ENCODE data around the gene SLC66A1. TPM values are rescaled to one million over a fixed set of nuclear protein-coding genes. Genes with fewer than 3 reads are reported as not detected.
A peak's percentile ranks its signal among the peaks of the same experiment; 100 is the strongest.

SLC66A1 gene
- total RNA-seq, 1 experiment from 2014 or later: 22.5 TPM

DNA sequence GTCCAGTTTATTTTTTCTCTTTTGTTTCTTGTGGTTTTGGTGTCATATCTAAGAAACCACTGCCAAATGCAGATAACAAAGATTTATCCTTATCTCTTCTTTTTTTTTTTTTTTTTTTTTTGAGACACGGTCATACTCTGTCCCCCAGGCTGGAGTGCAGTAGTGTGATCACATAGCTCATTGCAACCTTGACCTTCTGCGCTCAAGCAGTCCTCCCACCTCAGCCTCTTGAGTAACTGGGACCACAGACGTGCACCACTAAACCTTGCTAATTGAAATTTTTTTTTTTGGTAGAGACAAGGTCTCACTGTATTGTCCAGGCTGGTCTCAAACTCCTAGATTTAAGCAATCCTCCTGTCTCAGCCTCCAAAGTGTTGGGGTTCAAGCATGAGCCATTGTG, 8.9 kb downstream of the SLC66A1 start:
- Histone ChIP-seq H3K9me3 (ENCODE audit: control insufficient read depth, low read depth, low read length) (no peaks in the 10 kb centered on the region), H3K9ac (ENCODE audit: extremely low read depth, insufficient read length, low read length) (no peak overlapping the region), H4K8ac (replicated peaks; ENCODE audit: insufficient read length, low read depth, low read length) (no peak overlapping the region), H2AFZ (ENCODE audit: low read length) (no peak overlapping the region), H3K23ac (ENCODE audit: insufficient read length, low read depth, low read length) (no peak overlapping the region), H3K18ac (ENCODE audit: insufficient read length, low read depth, low read length) (no peak overlapping the region), H3K56ac (ENCODE audit: insufficient read length, low read depth, low read length) (no peak overlapping the region), H2BK20ac (ENCODE audit: low read depth, low read length, poor library complexity, severe bottlenecking) (no peak overlapping the region), H3T11ph (ENCODE audit: low read length) (no peak overlapping the region), H3K4me1 (ENCODE audit: insufficient read depth, low read length) (no peaks in the 10 kb centered on the region), H3K27ac (ENCODE audit: insufficient read length, low read depth, low read length) (no peak overlapping the region), H2AK5ac (ENCODE audit: insufficient read length, low read length) (no peak overlapping the region), H2BK15ac (ENCODE audit: low read depth, low read length) (no peak overlapping the region), H3K23me2 (ENCODE audit: insufficient read length, low read depth, low read length, poor library complexity, severe bottlenecking) (no peaks in the 10 kb centered on the region), H3K27me3 (ENCODE audit: insufficient read depth, low read length) (no peaks in the 10 kb centered on the region), H3K79me1 (ENCODE audit: insufficient read depth, low read depth, low read length, poor library complexity, severe bottlenecking) (no peaks in the 10 kb centered on the region), H2BK12ac (ENCODE audit: insufficient read length, low read depth, low read length) (no peak overlapping the region), H4K91ac (ENCODE audit: insufficient read length, low read depth, low read length) (no peak overlapping the region), H3K4me2 (ENCODE audit: insufficient read depth, insufficient read length, low read length) (no peak overlapping the region), H3K79me2 (ENCODE audit: insufficient read depth, low read length) (no peaks in the 10 kb centered on the region), H3K14ac (ENCODE audit: insufficient read depth, low read length) (no peak overlapping the region), H2BK5ac (ENCODE audit: insufficient read length, low read length) (no peak overlapping the region), H2BK120ac (ENCODE audit: low read depth, low read length, poor library complexity, severe bottlenecking) (no peak overlapping the region), H4K20me1 (ENCODE audit: control insufficient read depth, insufficient read depth, insufficient read length) (no peaks in the 10 kb centered on the region), H4K5ac (ENCODE audit: insufficient read length, low read depth, low read length) (no peak overlapping the region), H3K4ac (ENCODE audit: low read depth, low read length) (no peak overlapping the region)
- WGBS (ENCODE audit: extremely low coverage, insufficient read length, low lambda C conversion rate): no CpG with 5 or more reads among the region's 3 CpGs
- TF ChIP-seq, protein P1, sequence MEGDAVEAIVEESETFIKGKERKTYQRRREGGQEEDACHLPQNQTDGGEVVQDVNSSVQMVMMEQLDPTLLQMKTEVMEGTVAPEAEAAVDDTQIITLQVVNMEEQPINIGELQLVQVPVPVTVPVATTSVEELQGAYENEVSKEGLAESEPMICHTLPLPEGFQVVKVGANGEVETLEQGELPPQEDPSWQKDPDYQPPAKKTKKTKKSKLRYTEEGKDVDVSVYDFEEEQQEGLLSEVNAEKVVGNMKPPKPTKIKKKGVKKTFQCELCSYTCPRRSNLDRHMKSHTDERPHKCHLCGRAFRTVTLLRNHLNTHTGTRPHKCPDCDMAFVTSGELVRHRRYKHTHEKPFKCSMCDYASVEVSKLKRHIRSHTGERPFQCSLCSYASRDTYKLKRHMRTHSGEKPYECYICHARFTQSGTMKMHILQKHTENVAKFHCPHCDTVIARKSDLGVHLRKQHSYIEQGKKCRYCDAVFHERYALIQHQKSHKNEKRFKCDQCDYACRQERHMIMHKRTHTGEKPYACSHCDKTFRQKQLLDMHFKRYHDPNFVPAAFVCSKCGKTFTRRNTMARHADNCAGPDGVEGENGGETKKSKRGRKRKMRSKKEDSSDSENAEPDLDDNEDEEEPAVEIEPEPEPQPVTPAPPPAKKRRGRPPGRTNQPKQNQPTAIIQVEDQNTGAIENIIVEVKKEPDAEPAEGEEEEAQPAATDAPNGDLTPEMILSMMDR (conservative IDR thresholded peaks at IDR 0.05): no peak
- Mint-ChIP-seq H3K4me1 (peaks cover 0 to 2% of the 10 kb centered on the region in 2 experiments; a peak in 1 of 4 replicates), H3K27me3 (ENCODE audit: low read depth) (no peaks in the 10 kb centered on the region; the same call in 1 of the 2 replicates), H3K4me3 (peak overlapping the region in 1 of 2 experiments; percentile 4; a peak in 1 of 5 replicates), H3K27ac (no peak overlapping the region), H3K36me3 (ENCODE audit: insufficient read depth in 1 of 3, low read depth in 3 of 3) (peaks cover 6 to 37% (median 37%) of the 10 kb centered on the region in 3 experiments; a peak in 6 of 7 replicates), H3K9me3 (no peaks in the 10 kb centered on the region)
- no peak for DNase-seq
